Adrenal gland (tissue), 5 donors: ENCODE results near the gene CNOT10.

Experiments used
- CTCF ChIP-seq, 6 experiments: fragments of 450-650 bp in 4 of 6; fragments of 200-600 bp in 2 of 6; sonication (generic) in 1 of 6; IDR thresholded peaks; 1 replicate in 5 of 6; 2 replicates in 1 of 6; pipeline versions ENCODE4 v1.5.1 to v1.8.0; 2016 to 2021; ENCODE audit warnings: antibody characterized with exemption in 6 of 6, mild to moderate bottlenecking in 2 of 6, moderate library complexity in 1 of 6
- POLR2A ChIP-seq, 2 donors: fragments of 450-650 bp; IDR thresholded peaks; one replicate each; pipeline ENCODE4 v1.6.1; 2017; ENCODE audit warnings: antibody characterized with exemption in 2 of 2, mild to moderate bottlenecking in 2 of 2, moderate library complexity in 1 of 2
- donor health status: DM: no; HTN: no; CAD: no.

- TF ChIP-seq CTCF (IDR thresholded peaks at IDR 0.05), result no peak
- no peak for TF ChIP-seq POLR2A (IDR thresholded peaks at IDR 0.05)
Measured at GRCh38 chr3:32814361-32814760, 129.4 kb downstream of the CNOT10 start.
